ENCODE results near the gene PLXNA1. TPM values are rescaled to one million over a fixed set of nuclear protein-coding genes. Genes with fewer than 3 reads are reported as not detected.

Gene PLXNA1
- total RNA-seq, 6 experiments from 2014 or later = 40.8 to 56.1 (median 45.4) TPM

DNA sequence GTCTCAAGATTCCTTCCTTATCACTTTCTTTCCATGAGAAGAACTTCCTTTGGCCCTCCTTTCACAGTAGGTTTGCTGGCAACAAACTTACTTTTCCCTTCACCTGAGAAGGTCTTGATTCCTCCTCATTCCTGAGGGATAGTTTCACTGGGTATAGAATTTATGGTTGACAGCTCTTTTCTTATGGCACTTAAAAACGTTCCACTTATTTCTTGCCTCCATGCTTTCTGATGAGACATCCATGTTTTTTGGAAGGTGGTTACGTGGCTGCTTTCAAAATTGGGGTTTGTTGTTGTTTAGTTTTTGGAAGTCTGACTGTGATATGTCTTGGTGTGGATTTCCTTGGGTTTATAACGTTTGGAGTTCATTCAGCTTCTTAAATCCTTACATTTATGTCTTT lies 8.2 kb upstream of the PLXNA1 start:
- peaks cover 9% of the 10 kb centered on the region for H3K36me3 Mint-ChIP-seq (ENCODE audit: low read depth)
- no peak overlapping the region for H3K27ac Mint-ChIP-seq
- H3K9me3 Mint-ChIP-seq = peaks cover 18% of the 10 kb centered on the region
- DNase-seq = no peak
- H3K4me3 Mint-ChIP-seq = no peak overlapping the region
- peaks cover 13% of the 10 kb centered on the region; the same call in 1 of the 2 replicates for H3K4me1 Mint-ChIP-seq (ENCODE audit: low read depth)
- TF ChIP-seq, protein P1, sequence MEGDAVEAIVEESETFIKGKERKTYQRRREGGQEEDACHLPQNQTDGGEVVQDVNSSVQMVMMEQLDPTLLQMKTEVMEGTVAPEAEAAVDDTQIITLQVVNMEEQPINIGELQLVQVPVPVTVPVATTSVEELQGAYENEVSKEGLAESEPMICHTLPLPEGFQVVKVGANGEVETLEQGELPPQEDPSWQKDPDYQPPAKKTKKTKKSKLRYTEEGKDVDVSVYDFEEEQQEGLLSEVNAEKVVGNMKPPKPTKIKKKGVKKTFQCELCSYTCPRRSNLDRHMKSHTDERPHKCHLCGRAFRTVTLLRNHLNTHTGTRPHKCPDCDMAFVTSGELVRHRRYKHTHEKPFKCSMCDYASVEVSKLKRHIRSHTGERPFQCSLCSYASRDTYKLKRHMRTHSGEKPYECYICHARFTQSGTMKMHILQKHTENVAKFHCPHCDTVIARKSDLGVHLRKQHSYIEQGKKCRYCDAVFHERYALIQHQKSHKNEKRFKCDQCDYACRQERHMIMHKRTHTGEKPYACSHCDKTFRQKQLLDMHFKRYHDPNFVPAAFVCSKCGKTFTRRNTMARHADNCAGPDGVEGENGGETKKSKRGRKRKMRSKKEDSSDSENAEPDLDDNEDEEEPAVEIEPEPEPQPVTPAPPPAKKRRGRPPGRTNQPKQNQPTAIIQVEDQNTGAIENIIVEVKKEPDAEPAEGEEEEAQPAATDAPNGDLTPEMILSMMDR (IDR thresholded peaks at IDR 0.05) = no peak
- H3K27me3 Mint-ChIP-seq (ENCODE audit: insufficient read depth) = peaks cover 15% of the 10 kb centered on the region

DNA sequence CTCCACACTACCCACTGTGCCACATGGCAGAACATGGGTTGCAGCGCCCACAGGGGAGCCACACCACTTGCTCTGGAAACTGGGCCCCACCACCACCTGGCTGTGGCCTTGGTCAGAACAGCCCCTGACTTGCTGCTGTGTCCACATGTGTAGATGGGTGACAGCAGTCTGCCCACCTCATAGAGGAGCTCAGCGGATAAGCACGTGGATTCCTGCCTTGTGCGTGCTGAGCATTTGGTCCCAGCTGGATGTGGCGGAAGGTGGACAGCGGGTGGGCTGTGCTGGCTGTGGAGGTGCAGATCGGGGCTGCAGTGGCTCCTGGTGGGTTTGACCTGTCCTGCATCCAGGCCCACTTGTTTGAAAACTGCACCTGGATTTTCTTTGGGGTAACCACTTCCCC lies 6.0 kb upstream of the PLXNA1 start:
- peaks cover 18% of the 10 kb centered on the region for H3K9me3 Mint-ChIP-seq
- H3K4me3 Mint-ChIP-seq = no peak overlapping the region
- TF ChIP-seq, protein P1 (IDR thresholded peaks at IDR 0.05) = no peak
- H3K27me3 Mint-ChIP-seq (ENCODE audit: insufficient read depth) = peaks cover 7% of the 10 kb centered on the region
- DNase-seq = no peak
- no peak overlapping the region for H3K27ac Mint-ChIP-seq
- H3K36me3 Mint-ChIP-seq (ENCODE audit: low read depth) = peaks cover 9% of the 10 kb centered on the region
- H3K4me1 Mint-ChIP-seq (ENCODE audit: low read depth) = peaks cover 12% of the 10 kb centered on the region

DNA sequence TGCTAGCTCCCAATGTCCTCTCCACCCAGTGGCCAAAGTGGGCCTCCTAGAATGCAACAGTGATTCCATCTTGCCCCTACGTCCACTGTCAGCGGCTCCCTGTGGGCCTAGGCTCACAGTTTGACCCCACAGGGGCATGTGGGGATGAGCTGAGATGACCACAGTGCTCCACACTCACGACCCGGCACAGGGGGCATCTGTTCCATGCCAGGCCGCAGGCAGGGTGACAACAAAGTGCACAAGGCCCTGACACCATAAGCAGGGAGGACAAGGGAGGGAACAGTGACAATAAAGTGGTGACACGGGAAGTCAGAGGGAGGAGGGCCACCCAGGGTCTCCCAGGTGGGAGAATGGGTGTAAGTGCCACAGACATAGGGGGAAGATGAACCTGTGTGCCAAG lies 5.1 kb upstream of the PLXNA1 start:
- TF ChIP-seq, protein P1 (IDR thresholded peaks at IDR 0.05) = peak; percentile 9; the same call in 1 of the 2 replicates
- no peak overlapping the region for H3K4me3 Mint-ChIP-seq
- no peak overlapping the region for H3K27ac Mint-ChIP-seq
- H3K36me3 Mint-ChIP-seq (ENCODE audit: low read depth) = peaks cover 9% of the 10 kb centered on the region
- H3K4me1 Mint-ChIP-seq (ENCODE audit: low read depth) = peaks cover 17% of the 10 kb centered on the region
- H3K27me3 Mint-ChIP-seq (ENCODE audit: insufficient read depth) = peaks cover 5% of the 10 kb centered on the region
- no peak for DNase-seq
- peaks cover 18% of the 10 kb centered on the region for H3K9me3 Mint-ChIP-seq

DNA sequence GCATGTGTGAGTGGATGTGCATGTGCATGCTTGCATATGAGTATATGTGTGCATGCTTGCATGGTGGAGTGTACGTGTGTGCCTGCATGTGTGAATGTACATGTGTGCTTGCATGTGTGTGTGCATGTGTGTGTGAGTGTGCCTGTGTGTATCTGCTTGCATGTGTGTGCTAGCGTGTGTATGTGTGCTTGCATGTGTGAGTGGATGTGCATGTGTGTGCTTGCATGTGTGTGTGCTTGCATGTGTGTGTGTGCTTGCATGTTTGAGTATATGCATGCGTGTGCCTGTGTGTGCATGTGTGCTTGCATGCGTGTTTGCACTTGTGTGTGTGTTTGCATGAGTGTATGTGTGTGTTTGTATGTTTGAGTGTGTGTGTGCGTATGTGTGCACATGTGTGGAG lies 4.6 kb upstream of the PLXNA1 start:
- no peak for DNase-seq
- H3K27ac Mint-ChIP-seq = no peak overlapping the region
- H3K36me3 Mint-ChIP-seq (ENCODE audit: low read depth) = peaks cover 9% of the 10 kb centered on the region
- H3K27me3 Mint-ChIP-seq (ENCODE audit: insufficient read depth) = peaks cover 5% of the 10 kb centered on the region
- peaks cover 18% of the 10 kb centered on the region for H3K9me3 Mint-ChIP-seq
- no peak overlapping the region for H3K4me3 Mint-ChIP-seq
- H3K4me1 Mint-ChIP-seq (ENCODE audit: low read depth) = peaks cover 17% of the 10 kb centered on the region
- TF ChIP-seq, protein P1 (IDR thresholded peaks at IDR 0.05) = no peak

DNA sequence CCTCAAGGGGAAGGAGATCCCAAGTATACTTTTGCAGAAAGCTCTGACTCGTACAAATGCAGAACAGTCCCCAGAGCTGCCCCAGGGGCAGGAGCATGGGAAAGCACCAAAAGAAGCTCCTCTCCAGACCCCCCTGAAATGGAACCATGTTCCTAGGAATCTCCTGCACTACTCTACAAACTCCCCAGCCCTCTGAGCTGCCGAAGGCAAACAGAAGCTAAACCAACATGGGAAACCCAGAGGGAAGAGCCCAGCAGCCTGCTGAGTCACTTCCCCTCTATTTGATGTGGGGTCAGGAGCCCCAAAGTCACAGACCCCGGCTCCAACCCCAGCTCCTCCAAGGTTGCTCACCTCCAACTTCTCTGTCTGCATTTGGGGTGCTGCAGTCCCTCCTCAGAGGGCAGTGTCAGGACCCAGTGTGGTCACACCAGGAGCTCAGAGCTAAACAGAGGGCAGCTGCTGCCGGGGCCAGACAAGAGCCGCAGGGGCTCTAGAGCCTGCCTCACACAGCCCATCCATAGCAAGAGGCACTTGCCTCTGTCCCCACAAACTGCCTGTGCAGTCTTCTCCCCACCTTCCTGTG lies 3.8 kb upstream of the PLXNA1 start:
- H3K4me3 Mint-ChIP-seq = no peak overlapping the region

More for the DNA sequence above, 3.8 kb upstream of the PLXNA1 start:
- H3K27me3 Mint-ChIP-seq (ENCODE audit: insufficient read depth) = peaks cover 5% of the 10 kb centered on the region
- no peak for DNase-seq
- no peak overlapping the region for H3K27ac Mint-ChIP-seq
- peaks cover 15% of the 10 kb centered on the region for H3K9me3 Mint-ChIP-seq
- peaks cover 17% of the 10 kb centered on the region for H3K4me1 Mint-ChIP-seq (ENCODE audit: low read depth)
- TF ChIP-seq, protein P1 (IDR thresholded peaks at IDR 0.05) = no peak
- H3K36me3 Mint-ChIP-seq (ENCODE audit: low read depth) = peaks cover 9% of the 10 kb centered on the region

Measured in HFFc6 (cell line).